Measurements from ENCODE around the gene SS18.

SS18 gene

DNA sequence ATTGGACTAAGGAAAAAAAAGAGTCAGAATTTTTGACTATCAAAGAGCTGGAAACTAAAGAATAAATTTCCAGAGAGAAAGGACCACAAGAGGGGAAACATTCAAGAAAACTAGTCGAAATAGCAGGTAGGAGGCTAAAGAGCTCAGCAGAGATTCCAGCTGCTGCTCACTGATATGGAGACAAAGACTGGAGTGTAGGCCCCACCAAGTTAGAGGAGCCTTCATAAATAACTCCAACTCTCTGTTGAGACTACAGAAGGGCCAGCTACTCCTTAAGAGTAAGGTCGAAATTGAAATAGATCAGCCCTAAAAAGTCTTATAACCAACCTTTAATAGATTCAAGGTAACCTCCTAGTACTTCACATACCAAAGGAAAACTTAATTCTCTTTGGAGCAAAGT, 31.1 kb downstream of the SS18 start:
- H2BK5ac ChIP-seq (ENCODE audit: low read depth, low read length, poor library complexity, severe bottlenecking) = no peak overlapping the region
- H2BK15ac ChIP-seq (ENCODE audit: low read depth, poor library complexity, severe bottlenecking) = no peak overlapping the region
- no peak overlapping the region for H3K9ac ChIP-seq (ENCODE audit: low read length)
- no peak overlapping the region for H3K18ac ChIP-seq (ENCODE audit: low read depth in 1 of 2, low read length in 2 of 2)
- 98% methylated on average over 2 of the region's 2 CpGs for WGBS
- H3K4me3 ChIP-seq (ENCODE audit: insufficient read depth in 1 of 2, low read depth in 1 of 2, low read length in 2 of 2) = no peak overlapping the region
- no peaks in the 10 kb centered on the region for H3K27me3 ChIP-seq (ENCODE audit: control insufficient read depth in 1 of 2, insufficient read depth in 1 of 2, low read length in 2 of 2)
- H4K8ac ChIP-seq (ENCODE audit: low read length) = no peak overlapping the region
- no peak overlapping the region for H3K23ac ChIP-seq (ENCODE audit: low read length in 2 of 2)
- H3K4ac ChIP-seq (ENCODE audit: low read depth in 1 of 2, low read length in 2 of 2) = no peak overlapping the region
- peaks cover 22 to 84% of the 10 kb centered on the region in 2 experiments for H3K36me3 ChIP-seq (ENCODE audit: control insufficient read depth in 1 of 2, insufficient read depth in 2 of 2, low read depth in 1 of 2, low read length in 2 of 2)
- H2BK120ac ChIP-seq (ENCODE audit: low read depth, low read length) = no peak overlapping the region
- no peak overlapping the region for H4K91ac ChIP-seq (ENCODE audit: low read length)
- no peaks in the 10 kb centered on the region for H3K4me1 ChIP-seq (ENCODE audit: control insufficient read depth, insufficient read depth, low read depth, low read length)
- no peak for DNase-seq
- H3K4me2 ChIP-seq (ENCODE audit: low read length, poor library complexity, severe bottlenecking) = no peak overlapping the region
- H3K79me1 ChIP-seq (replicated peaks; ENCODE audit: low read length, poor library complexity, severe bottlenecking) = peaks cover 14% of the 10 kb centered on the region
- H3K14ac ChIP-seq (ENCODE audit: low read length in 2 of 2) = no peak overlapping the region
- H2AFZ ChIP-seq (ENCODE audit: low read depth, low read length) = no peak overlapping the region
- H3K27ac ChIP-seq (ENCODE audit: low read length, poor library complexity, severe bottlenecking) = no peak overlapping the region
- no peaks in the 10 kb centered on the region for H3K9me3 ChIP-seq (ENCODE audit: control insufficient read depth, low read length)
- no peak overlapping the region for H2AK5ac ChIP-seq (ENCODE audit: low read length, severe bottlenecking)
- H2BK12ac ChIP-seq (ENCODE audit: low read length in 2 of 2) = no peak overlapping the region

DNA sequence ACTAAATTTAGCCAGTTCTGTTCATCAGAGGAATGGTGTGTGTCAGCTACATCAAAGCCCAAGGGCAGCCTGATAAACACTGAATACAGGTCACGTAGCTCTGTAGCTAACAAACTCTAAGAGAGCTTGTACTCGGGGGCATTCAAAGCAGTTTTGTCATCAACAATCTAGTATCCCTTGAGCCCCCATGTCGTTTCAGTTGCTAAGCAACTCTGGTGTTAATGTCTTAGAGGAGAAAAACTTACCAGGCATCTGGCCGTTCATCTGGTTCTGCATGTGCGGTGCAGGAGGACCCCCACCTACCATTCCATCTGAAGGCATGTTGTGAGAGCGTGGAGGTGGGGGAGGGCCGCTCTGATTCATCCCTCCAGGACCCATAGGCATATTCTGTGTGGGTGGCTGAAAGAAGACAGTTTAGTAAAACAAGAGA, 33.1 kb downstream of the SS18 start:
- H3K18ac ChIP-seq (ENCODE audit: low read depth in 1 of 2, low read length in 2 of 2) = no peak overlapping the region
- H4K8ac ChIP-seq (ENCODE audit: low read length) = peak overlapping the region; percentile 77
- no peak overlapping the region for H2BK12ac ChIP-seq (ENCODE audit: low read length in 2 of 2)
- peaks cover 22 to 87% of the 10 kb centered on the region in 2 experiments for H3K36me3 ChIP-seq (ENCODE audit: control insufficient read depth in 1 of 2, insufficient read depth in 2 of 2, low read depth in 1 of 2, low read length in 2 of 2)
- H3K4ac ChIP-seq (ENCODE audit: low read depth in 1 of 2, low read length in 2 of 2) = no peak overlapping the region
- peak; percentile 33 for DNase-seq
- H3K79me1 ChIP-seq (replicated peaks; ENCODE audit: low read length, poor library complexity, severe bottlenecking) = peaks cover 17% of the 10 kb centered on the region
- H2BK5ac ChIP-seq (ENCODE audit: low read depth, low read length, poor library complexity, severe bottlenecking) = no peak overlapping the region
- WGBS = 71% methylated on average over 7 of the region's 7 CpGs
- H2AK5ac ChIP-seq (ENCODE audit: low read length, severe bottlenecking) = no peak overlapping the region
- no peaks in the 10 kb centered on the region for H3K4me1 ChIP-seq (ENCODE audit: control insufficient read depth, insufficient read depth, low read depth, low read length)
- H2AFZ ChIP-seq (ENCODE audit: low read depth, low read length) = no peak overlapping the region
- no peak overlapping the region for H4K91ac ChIP-seq (ENCODE audit: low read length)
- H3K23ac ChIP-seq (ENCODE audit: low read length in 2 of 2) = no peak overlapping the region
- H3K4me2 ChIP-seq (ENCODE audit: low read length, poor library complexity, severe bottlenecking) = no peak overlapping the region
- no peak overlapping the region for H3K9ac ChIP-seq (ENCODE audit: low read length)
- H3K9me3 ChIP-seq (ENCODE audit: control insufficient read depth, low read length) = no peaks in the 10 kb centered on the region
- no peak overlapping the region for H3K14ac ChIP-seq (ENCODE audit: low read length in 2 of 2)
- H3K27ac ChIP-seq (ENCODE audit: low read length, poor library complexity, severe bottlenecking) = no peak overlapping the region
- no peaks in the 10 kb centered on the region for H3K27me3 ChIP-seq (ENCODE audit: control insufficient read depth in 1 of 2, insufficient read depth in 1 of 2, low read length in 2 of 2)
- no peak overlapping the region for H2BK120ac ChIP-seq (ENCODE audit: low read depth, low read length)
- no peak overlapping the region for H3K4me3 ChIP-seq (ENCODE audit: insufficient read depth in 1 of 2, low read depth in 1 of 2, low read length in 2 of 2)
- H2BK15ac ChIP-seq (ENCODE audit: low read depth, poor library complexity, severe bottlenecking) = no peak overlapping the region

- H3K79me1 ChIP-seq (replicated peaks; ENCODE audit: low read length, poor library complexity, severe bottlenecking) = peaks cover 17% of the 10 kb centered on the region
- no peak overlapping the region for H2BK120ac ChIP-seq (ENCODE audit: low read depth, low read length)
- H4K91ac ChIP-seq (ENCODE audit: low read length) = no peak overlapping the region
- H3K4me3 ChIP-seq (ENCODE audit: insufficient read depth in 1 of 2, low read depth in 1 of 2, low read length in 2 of 2) = no peak overlapping the region
- H2BK15ac ChIP-seq (ENCODE audit: low read depth, poor library complexity, severe bottlenecking) = no peak overlapping the region
- H2BK12ac ChIP-seq (ENCODE audit: low read length in 2 of 2) = no peak overlapping the region
- DNase-seq = no peak
- no peaks in the 10 kb centered on the region for H3K4me1 ChIP-seq (ENCODE audit: control insufficient read depth, insufficient read depth, low read depth, low read length)
- H2AFZ ChIP-seq (ENCODE audit: low read depth, low read length) = no peak overlapping the region
- H3K9ac ChIP-seq (ENCODE audit: low read length) = no peak overlapping the region
- no peak overlapping the region for H4K8ac ChIP-seq (ENCODE audit: low read length)
- no peak overlapping the region for H3K4ac ChIP-seq (ENCODE audit: low read depth in 1 of 2, low read length in 2 of 2)
- no peak overlapping the region for H3K23ac ChIP-seq (ENCODE audit: low read length in 2 of 2)
- no peak overlapping the region for H3K4me2 ChIP-seq (ENCODE audit: low read length, poor library complexity, severe bottlenecking)
- H3K36me3 ChIP-seq (ENCODE audit: control insufficient read depth in 1 of 2, insufficient read depth in 2 of 2, low read depth in 1 of 2, low read length in 2 of 2) = peaks cover 18 to 87% of the 10 kb centered on the region in 2 experiments
- H2BK5ac ChIP-seq (ENCODE audit: low read depth, low read length, poor library complexity, severe bottlenecking) = no peak overlapping the region
- H3K14ac ChIP-seq (ENCODE audit: low read length in 2 of 2) = no peak overlapping the region
- no CpG with 5 or more reads among the region's 1 CpG for WGBS
- H3K27me3 ChIP-seq (ENCODE audit: control insufficient read depth in 1 of 2, insufficient read depth in 1 of 2, low read length in 2 of 2) = no peaks in the 10 kb centered on the region
- no peak overlapping the region for H3K27ac ChIP-seq (ENCODE audit: low read length, poor library complexity, severe bottlenecking)
- H2AK5ac ChIP-seq (ENCODE audit: low read length, severe bottlenecking) = no peak overlapping the region
- H3K18ac ChIP-seq (ENCODE audit: low read depth in 1 of 2, low read length in 2 of 2) = no peak overlapping the region
- H3K9me3 ChIP-seq (ENCODE audit: control insufficient read depth, low read length) = no peaks in the 10 kb centered on the region
These were observed 34.1 kb downstream of the SS18 start for GRCh38 chr18:26056291-26056690.

DNA sequence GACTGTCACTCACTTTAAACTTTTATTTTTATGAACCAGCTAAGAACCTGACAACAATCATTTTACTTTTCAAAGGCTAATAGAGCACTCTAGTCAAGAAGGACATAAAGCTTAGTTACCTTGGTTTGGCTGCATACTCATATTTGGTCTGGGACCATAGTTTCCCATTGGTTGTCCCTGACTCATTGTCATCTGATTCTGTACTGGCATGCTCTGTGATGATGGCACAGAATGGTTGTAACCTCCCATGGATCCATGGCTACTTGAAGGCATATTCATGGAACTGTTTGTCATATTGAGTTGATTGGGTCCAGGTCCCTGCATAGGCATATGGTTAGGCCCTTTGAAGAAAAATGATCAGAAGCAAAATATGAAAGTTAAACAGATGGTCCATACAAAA, 37.9 kb downstream of the SS18 start:
- Histone ChIP-seq H3K9me3 (ENCODE audit: control insufficient read depth, low read length) (no peaks in the 10 kb centered on the region), H4K91ac (ENCODE audit: low read length) (no peak overlapping the region), H3K4me2 (ENCODE audit: low read length, poor library complexity, severe bottlenecking) (no peak overlapping the region), H3K27ac (ENCODE audit: low read length, poor library complexity, severe bottlenecking) (no peak overlapping the region), H3K14ac (ENCODE audit: low read length in 2 of 2) (no peak overlapping the region), H2BK5ac (ENCODE audit: low read depth, low read length, poor library complexity, severe bottlenecking) (no peak overlapping the region), H2BK15ac (ENCODE audit: low read depth, poor library complexity, severe bottlenecking) (no peak overlapping the region), H2BK12ac (ENCODE audit: low read length in 2 of 2) (no peak overlapping the region), H3K18ac (ENCODE audit: low read depth in 1 of 2, low read length in 2 of 2) (peak overlapping the region in 1 of 2 experiments; percentile 43), H2AFZ (ENCODE audit: low read depth, low read length) (no peak overlapping the region), H3K79me1 (replicated peaks; ENCODE audit: low read length, poor library complexity, severe bottlenecking) (peaks cover 18% of the 10 kb centered on the region), H3K27me3 (ENCODE audit: control insufficient read depth in 1 of 2, insufficient read depth in 1 of 2, low read length in 2 of 2) (no peaks in the 10 kb centered on the region), H2BK120ac (ENCODE audit: low read depth, low read length) (no peak overlapping the region), H3K4me1 (ENCODE audit: control insufficient read depth, insufficient read depth, low read depth, low read length) (peaks cover 2% of the 10 kb centered on the region), H3K9ac (ENCODE audit: low read length) (peak overlapping the region; percentile 5), H3K4me3 (ENCODE audit: insufficient read depth in 1 of 2, low read depth in 1 of 2, low read length in 2 of 2) (no peak overlapping the region), H4K8ac (ENCODE audit: low read length) (no peak overlapping the region), H3K23ac (ENCODE audit: low read length in 2 of 2) (peak overlapping the region in 1 of 2 experiments; percentile 24), H3K36me3 (ENCODE audit: control insufficient read depth in 1 of 2, insufficient read depth in 2 of 2, low read depth in 1 of 2, low read length in 2 of 2) (peaks cover 25 to 84% of the 10 kb centered on the region in 2 experiments), H3K4ac (ENCODE audit: low read depth in 1 of 2, low read length in 2 of 2) (no peak overlapping the region), H2AK5ac (ENCODE audit: low read length, severe bottlenecking) (no peak overlapping the region)
- peak; percentile 10 for DNase-seq

All from mesenchymal stem cell (in vitro differentiated cells and primary cell).